Body of pancreas (tissue), 4 donors: ENCODE results near the gene TMEM208. TPM values are rescaled to one million over a fixed set of nuclear protein-coding genes. Genes with fewer than 3 reads are reported as not detected.

Experiments used
- ATAC-seq: fragments of 150-250 bp; one replicate; pipeline ENCODE4 v1.9.1; 2016
- DNase-seq, 4 donors: peaks; one replicate each; pipeline ENCODE4 v3.0.0-alpha.2; 2019
- H3K27ac ChIP-seq, 4 donors: fragments of 200-600 bp; sonication (generic); 1 replicate in 3 of 4; 2 replicates in 1 of 4; pipeline versions ENCODE4 v1.5.1 to v1.6.1; 2016 to 2019; ENCODE audit warnings: mild to moderate bottlenecking in 1 of 4, mixed read lengths in 1 of 4, moderate library complexity in 1 of 4
- H3K27me3 ChIP-seq, 2 donors: fragments of 200-600 bp; sonication (generic); one replicate each; pipeline ENCODE4 v1.6.0; 2016; ENCODE audit warnings: mild to moderate bottlenecking in 1 of 2
- H3K36me3 ChIP-seq, 2 donors: fragments of 200-600 bp; sonication (generic); replicated peaks in 1 of 2; 2 replicates each; pipeline ENCODE4 v1.5.1; 2016; ENCODE audit warnings: low read depth in 2 of 2; ENCODE audit not compliant: insufficient read depth in 1 of 2
- H3K4me1 ChIP-seq: fragments of 200-600 bp; sonication (generic); one replicate; pipeline ENCODE4 v1.6.0; 2016
- H3K4me3 ChIP-seq, 2 donors: fragments of 200-600 bp; sonication (generic); 1 replicate in 1 of 2; 2 replicates in 1 of 2; pipeline ENCODE4 v1.5.1; 2016 to 2019
- H3K9me3 ChIP-seq, 3 donors: fragments of 200-600 bp; sonication (generic); 1 replicate in 2 of 3; 2 replicates in 1 of 3; pipeline ENCODE4 v1.5.1; 2016
- CTCF ChIP-seq, 7 experiments: fragments of 450-650 bp in 4 of 7; fragments of 200-600 bp in 3 of 7; sonication (generic) in 3 of 7; IDR thresholded peaks; one replicate each; pipeline ENCODE4 v1.5.1; 2016 to 2019; ENCODE audit warnings: antibody characterized with exemption in 7 of 7
- POLR2A ChIP-seq, 3 donors: fragments of 450-650 bp; IDR thresholded peaks; one replicate each; pipeline ENCODE4 v1.6.1; 2016; ENCODE audit warnings: antibody characterized with exemption in 3 of 3, mild to moderate bottlenecking in 2 of 3
- WGBS, 2 donors: methylation state at CpG; one replicate each; pipeline ENCODE4 v1.1.5; 2017; 5-methylcytosine and 5-hydroxymethylcytosine counted together
- intact Hi-C: fragments of 100-400 bp; cut with DNase I; formaldehyde crosslinking; loops from one replicate; pipeline ENCODE4 v1.15.1; 2023
- total RNA-seq, 2 donors: library from RNA; depleted of rRNA; stranded (reverse); fragments of >200 nt; gene quantifications; one replicate each; pipeline ENCODE4 v1.1.0, GENCODE V29; 2016

TMEM208 gene
- total RNA-seq, 2 donors from 2014 or later, result 35.8 to 48.1 TPM

DNA sequence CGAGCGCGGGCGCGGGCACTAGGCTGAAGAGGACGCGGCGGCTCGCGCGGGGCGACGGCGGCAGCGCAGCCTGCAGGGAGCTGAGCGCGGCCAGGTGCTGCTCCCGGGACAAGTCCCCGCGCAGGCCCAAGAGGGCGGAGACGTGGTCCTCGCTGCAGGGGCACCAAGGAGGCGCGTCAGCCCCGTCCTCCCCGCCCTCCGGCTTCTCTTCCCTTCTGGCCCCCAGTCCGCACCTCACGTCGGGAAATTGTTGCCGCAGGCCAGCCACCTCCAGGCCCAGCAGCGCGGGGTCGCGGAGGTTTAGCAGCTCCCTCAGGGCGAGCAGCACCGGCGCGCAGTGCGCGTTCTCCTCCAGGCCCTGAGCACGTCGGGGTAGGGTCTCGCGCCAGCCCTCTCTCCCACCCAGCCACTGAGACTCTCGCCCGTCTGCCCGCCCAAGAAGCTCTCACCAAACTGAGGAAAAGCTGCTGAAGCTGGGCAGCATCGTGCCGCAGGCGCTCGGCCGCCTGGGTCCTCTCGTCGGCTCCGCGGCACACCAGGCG is 42.4 kb upstream of the TMEM208 start:
- intact Hi-C loops, result loop anchor here (10.0 kb wide), 1 partner anchor 210 kb away; no protein-coding TSS in a partner anchor
- Histone ChIP-seq H3K27ac (peak overlapping the region; percentile 92 to 96 (median 96)), H3K9me3 (no peaks in the 10 kb centered on the region), H3K27me3 (no peaks in the 10 kb centered on the region), H3K4me3 (peak overlapping the region; percentile 49 to 68), H3K36me3 (no peaks in the 10 kb centered on the region), H3K4me1 (peaks cover 27% of the 10 kb centered on the region)
- DNase-seq, result no peak
- ATAC-seq, result peak; percentile 4
- WGBS, 2 donors, result 7% methylated on average over 55 of the region's 59 CpGs; no CpG with 5 or more reads in 1 of the 2 donors
- TF ChIP-seq POLR2A (IDR thresholded peaks at IDR 0.05), result no peak

DNA sequence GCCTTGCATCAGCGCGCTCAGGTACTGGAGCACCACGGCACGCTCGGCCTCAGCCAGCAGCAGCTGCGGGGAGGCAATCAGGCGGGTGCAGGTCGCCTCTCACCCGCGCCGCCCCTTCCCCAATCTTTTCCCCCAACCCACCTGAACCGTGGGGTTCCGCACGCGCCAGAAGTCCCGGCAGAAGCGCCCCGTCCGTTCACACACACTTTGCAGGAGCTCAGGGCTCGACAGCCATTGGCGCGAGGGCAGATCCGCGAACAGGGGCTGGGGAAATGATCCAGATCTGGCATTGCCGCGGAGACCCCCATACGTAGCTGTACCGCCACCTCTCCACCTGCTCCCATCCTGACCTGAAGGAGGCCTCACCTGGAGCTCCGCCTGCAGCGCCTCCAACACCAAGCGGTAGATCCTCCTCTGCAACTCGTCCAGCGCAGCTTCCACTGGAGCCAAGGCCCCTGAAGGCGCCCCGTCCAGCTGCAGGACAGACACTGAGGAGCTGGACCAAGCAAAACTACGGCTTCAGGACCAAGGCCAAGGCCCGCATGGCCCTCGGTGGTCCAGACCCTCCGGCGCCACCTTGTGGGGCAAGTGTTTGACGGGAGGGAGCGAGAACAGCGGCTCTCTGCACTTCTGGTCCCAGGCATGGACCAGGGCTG is 41.8 kb upstream of the TMEM208 start:
- no peaks in the 10 kb centered on the region for H3K27me3 ChIP-seq
- ATAC-seq (peak; percentile 58), DNase-seq (peak; percentile 93 to 95 (median 94))
- H3K4me1 ChIP-seq, result peaks cover 27% of the 10 kb centered on the region
- no peak overlapping the region for H3K27ac ChIP-seq
- intact Hi-C loops, result loop anchor here (10.0 kb wide), 1 partner anchor 210 kb away; no protein-coding TSS in a partner anchor
- no peak overlapping the region for H3K4me3 ChIP-seq
- WGBS, 2 donors, result 0 to 15% methylated on average over 5 to 40 of the region's 43 CpGs
- no peaks in the 10 kb centered on the region for H3K36me3 ChIP-seq
- H3K9me3 ChIP-seq, result no peaks in the 10 kb centered on the region
- no peak for TF ChIP-seq POLR2A (IDR thresholded peaks at IDR 0.05)
- TF ChIP-seq CTCF (IDR thresholded peaks at IDR 0.05), result peak; percentile 67 to 92 (median 88)

DNA sequence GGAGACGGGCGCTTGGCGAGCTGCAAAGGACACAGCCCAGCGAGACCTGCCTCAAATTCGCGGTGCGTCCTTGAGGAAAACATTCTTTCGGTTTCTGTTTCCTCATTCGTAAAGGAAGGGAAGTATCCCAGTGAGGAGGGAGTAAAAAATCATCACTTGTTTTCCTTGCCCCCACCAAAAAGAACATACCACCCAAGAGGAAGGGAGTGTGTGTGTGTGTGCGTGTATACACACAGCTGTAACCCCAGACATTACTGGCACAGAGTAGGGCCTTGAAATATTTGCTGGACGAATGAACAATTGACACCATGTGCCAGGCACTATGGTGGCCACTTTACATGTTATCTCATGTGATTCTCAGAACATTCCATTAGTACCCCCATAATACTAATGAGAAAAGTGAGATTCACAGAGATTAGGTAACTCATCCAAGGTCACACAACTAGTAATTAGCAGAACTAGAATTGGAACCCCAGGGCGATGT is 41.2 kb upstream of the TMEM208 start:
- no peak overlapping the region for H3K27ac ChIP-seq
- DNase-seq (no peak), ATAC-seq (no peak)
- H3K9me3 ChIP-seq, result no peaks in the 10 kb centered on the region
- no peaks in the 10 kb centered on the region for H3K36me3 ChIP-seq
- H3K27me3 ChIP-seq, result no peaks in the 10 kb centered on the region
- peaks cover 27% of the 10 kb centered on the region for H3K4me1 ChIP-seq
- intact Hi-C loops, result loop anchor here (10.0 kb wide), 1 partner anchor 211 kb away; no protein-coding TSS in a partner anchor
- no peak overlapping the region for H3K4me3 ChIP-seq
- TF ChIP-seq POLR2A (IDR thresholded peaks at IDR 0.05) (no peak), CTCF (IDR thresholded peaks at IDR 0.05) (peak in 1 of 7 experiments; percentile 1)
- WGBS, 2 donors, result 5 to 7% methylated on average over 11 to 12 of the region's 12 CpGs

DNA sequence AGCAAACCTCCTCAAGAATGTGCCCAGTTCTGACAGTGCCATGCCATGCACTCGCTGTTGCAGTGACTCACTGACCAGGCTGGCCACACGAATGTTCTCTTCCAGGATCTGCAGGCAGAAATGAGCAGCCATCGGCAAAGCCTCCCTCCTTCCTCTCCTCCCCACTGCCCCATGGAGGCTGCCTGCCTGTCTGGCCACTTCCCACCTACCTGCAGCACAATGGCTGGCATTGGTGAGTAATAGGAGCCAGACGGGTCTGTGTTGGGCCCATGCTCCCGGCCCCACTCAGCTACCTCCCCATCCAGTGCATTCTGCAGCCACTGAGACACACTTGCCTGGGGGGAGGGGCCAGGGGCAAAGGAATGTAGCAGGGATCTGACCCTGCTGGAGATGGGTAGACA is 40.4 kb upstream of the TMEM208 start:
- intact Hi-C loops, result loop anchor here (10.0 kb wide), 1 partner anchor 212 kb away; no protein-coding TSS in a partner anchor
- no peaks in the 10 kb centered on the region for H3K27me3 ChIP-seq
- no peaks in the 10 kb centered on the region for H3K36me3 ChIP-seq
- TF ChIP-seq CTCF (IDR thresholded peaks at IDR 0.05), result no peak
- no peak for TF ChIP-seq POLR2A (IDR thresholded peaks at IDR 0.05)
- H3K4me3 ChIP-seq, result no peak overlapping the region
- peaks cover 30% of the 10 kb centered on the region for H3K4me1 ChIP-seq
- WGBS, 2 donors, result 36 to 49% methylated on average over 4 to 5 of the region's 5 CpGs
- DNase-seq (no peak), ATAC-seq (no peak)
- H3K9me3 ChIP-seq, result no peaks in the 10 kb centered on the region
- no peak overlapping the region for H3K27ac ChIP-seq

DNA sequence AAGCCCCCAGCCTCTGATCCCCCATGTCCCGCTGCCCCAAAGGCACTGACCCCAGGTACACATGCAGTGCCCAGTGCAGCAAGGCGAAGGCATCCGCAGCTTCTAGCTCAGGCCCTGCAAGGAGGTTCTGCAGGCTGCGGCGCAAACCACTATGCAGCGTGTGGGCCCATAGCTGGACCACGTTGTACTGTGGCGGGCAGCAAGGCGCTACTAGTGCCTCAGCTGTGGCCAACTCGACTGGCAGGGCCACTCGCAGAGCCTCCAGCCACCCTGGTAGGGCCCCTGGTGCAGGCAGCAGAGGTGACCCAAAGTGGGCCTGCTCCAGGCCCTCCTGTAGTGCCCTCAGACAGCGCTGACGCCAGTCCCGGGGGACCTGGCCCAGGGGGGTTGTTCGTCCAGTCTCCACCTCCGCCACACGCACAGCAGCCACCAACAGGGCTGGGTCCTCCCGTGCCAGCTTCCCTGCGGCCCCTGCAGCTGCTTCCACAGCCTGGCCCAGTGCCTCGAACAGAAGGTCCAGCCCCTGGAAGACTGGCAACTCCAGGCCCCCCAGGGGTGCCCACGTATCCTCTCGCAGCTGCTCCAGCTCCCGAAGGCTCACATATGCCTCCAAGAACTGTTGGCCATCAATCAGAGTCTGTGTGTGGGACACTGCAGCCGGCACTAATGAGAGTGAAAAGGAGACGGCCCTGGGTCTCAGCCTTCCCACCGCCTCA is 39.6 kb upstream of the TMEM208 start:
- no peak for DNase-seq
- TF ChIP-seq POLR2A (IDR thresholded peaks at IDR 0.05) (no peak), CTCF (IDR thresholded peaks at IDR 0.05) (no peak)
- peaks cover 34% of the 10 kb centered on the region for H3K4me1 ChIP-seq
- no peak overlapping the region for H3K4me3 ChIP-seq
- H3K27me3 ChIP-seq, result no peaks in the 10 kb centered on the region
- no peaks in the 10 kb centered on the region for H3K9me3 ChIP-seq
- 77 to 79% methylated on average over 6 to 25 of the region's 26 CpGs for WGBS, 2 donors
- H3K27ac ChIP-seq, result no peak overlapping the region
- intact Hi-C loops, result loop anchor here (10.0 kb wide), 1 partner anchor 213 kb away; no protein-coding TSS in a partner anchor
- ATAC-seq, result no peak
- no peaks in the 10 kb centered on the region for H3K36me3 ChIP-seq
